GM12892 (cell line): ENCODE results near the gene SLC50A1.

ENCODE experiments used
- POLR2A ChIP-seq: IDR thresholded peaks from 2 replicates; pipeline ENCODE4 v1.6.1; 2011; ENCODE audit warnings: low read depth, low read length, control low read depth
- POLR2AphosphoS5 ChIP-seq: IDR thresholded peaks from 2 replicates; pipeline ENCODE4 v1.6.1; 2011; ENCODE audit warnings: low read depth, low read length, control low read depth
- TAF1 ChIP-seq: IDR thresholded peaks from 2 replicates; pipeline ENCODE4 v1.6.1; 2011; ENCODE audit warnings: low read depth, mild to moderate bottlenecking, control low read depth, low read length, borderline replicate concordance

DNA sequence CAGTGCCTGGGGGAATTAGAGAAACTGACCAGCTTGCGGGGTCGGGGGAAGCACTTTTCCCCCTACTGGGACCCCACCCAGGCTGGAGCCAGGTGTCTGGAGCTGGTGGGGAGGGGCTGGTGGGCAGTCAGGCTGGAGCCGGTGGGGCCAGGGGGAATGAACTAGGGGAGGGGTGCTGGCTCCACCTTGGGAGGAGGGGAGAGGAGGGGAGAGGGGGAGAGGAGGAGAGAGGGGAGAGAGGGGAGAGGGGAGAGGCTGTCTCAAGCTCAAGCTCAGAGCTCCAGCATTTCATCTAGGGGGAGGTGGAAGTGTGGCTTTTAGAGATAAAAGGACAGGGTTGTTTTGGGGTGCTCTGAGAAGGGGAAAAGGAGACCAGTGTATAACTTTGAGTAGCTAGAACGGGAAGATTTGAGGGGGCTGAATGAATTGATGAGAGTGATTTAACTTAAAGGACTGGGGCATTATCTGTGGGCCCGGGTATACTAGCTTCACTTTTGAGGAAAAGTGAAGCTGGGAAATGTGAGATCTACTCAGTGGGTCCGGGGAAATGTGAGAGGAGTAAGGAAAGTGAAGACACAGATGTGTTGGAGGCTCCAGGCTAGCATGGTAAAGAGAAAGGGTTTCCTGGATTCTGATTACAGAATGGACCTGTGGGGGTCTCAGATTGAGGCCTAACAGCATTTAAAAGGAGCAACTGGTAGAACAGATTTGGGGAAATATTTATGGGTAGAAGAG is 5.2 kb upstream of the SLC50A1 start:
- TF ChIP-seq POLR2AphosphoS5, result no peak
- no peak for TF ChIP-seq POLR2A
- TF ChIP-seq TAF1, result no peak
